ENCODE results near the gene GNG3. TPM values are rescaled to one million over a fixed set of nuclear protein-coding genes. Genes with fewer than 3 reads are reported as not detected.

GNG3 gene
- total RNA-seq, 1 experiment from 2014 or later, result not detected

DNA sequence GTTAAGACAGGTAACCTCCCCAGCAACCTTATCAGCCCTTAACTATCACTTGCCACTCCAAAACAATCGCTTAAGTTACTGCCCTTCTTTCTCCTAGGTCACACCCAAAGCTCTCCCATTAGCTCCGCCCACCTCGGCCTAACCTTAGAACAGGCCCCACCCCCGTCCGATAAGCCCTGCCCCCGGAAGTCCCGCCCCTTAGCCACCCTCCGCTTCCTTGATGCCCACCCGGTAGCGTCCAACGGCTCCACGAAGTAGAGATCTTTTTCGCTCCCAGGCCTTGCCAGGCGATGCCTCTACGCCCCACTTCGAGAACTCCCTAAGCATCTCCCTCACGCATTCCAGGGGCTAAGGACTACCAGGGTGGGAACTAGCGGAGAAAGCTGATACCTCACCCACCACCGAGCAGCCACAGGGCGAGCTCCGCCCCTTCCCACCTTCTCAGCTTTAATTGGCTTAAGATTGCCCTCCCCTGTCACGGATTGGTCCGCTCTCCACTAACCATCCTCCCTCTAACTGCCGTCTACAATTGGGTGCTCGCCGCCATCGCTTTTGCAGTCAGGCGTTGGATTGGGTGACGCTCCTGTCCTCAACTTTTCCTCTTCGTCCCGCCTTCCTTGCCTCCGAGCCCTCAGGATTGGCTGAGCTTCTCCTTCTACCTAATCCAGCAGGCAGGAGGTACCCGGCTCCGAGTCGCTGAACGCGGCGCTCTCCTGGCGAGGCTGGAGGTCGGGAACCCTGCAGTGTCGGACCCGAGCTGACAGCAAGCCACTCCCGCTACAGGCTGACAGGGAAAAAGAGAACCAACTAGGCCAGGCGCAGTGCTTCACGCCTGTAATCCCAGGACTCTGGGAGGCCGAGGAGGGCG, 46.5 kb downstream of the GNG3 start, which contains the start of gene ZBTB3:
Gene ZBTB3 (minus strand): TSS at position 425 of the 868 bp plus-strand sequence. CDS start 496 bp downstream, outside the sequence.
- TF ChIP-seq, protein P1, sequence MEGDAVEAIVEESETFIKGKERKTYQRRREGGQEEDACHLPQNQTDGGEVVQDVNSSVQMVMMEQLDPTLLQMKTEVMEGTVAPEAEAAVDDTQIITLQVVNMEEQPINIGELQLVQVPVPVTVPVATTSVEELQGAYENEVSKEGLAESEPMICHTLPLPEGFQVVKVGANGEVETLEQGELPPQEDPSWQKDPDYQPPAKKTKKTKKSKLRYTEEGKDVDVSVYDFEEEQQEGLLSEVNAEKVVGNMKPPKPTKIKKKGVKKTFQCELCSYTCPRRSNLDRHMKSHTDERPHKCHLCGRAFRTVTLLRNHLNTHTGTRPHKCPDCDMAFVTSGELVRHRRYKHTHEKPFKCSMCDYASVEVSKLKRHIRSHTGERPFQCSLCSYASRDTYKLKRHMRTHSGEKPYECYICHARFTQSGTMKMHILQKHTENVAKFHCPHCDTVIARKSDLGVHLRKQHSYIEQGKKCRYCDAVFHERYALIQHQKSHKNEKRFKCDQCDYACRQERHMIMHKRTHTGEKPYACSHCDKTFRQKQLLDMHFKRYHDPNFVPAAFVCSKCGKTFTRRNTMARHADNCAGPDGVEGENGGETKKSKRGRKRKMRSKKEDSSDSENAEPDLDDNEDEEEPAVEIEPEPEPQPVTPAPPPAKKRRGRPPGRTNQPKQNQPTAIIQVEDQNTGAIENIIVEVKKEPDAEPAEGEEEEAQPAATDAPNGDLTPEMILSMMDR (IDR thresholded peaks at IDR 0.05; ENCODE audit: unreplicated experiment), result no peak
- Mint-ChIP-seq H3K27me3 (ENCODE audit: insufficient read depth, unreplicated experiment) (no peaks in the 10 kb centered on the region), H3K27ac (ENCODE audit: low read depth, unreplicated experiment) (peak within 1 kb of the TSS; percentile 96), H3K36me3 (ENCODE audit: insufficient read depth, unreplicated experiment) (peaks cover 17% of the 10 kb centered on the region), H3K4me3 (ENCODE audit: unreplicated experiment) (peak within 1 kb of the TSS; percentile 98), H3K9me3 (ENCODE audit: unreplicated experiment) (no peaks in the 10 kb centered on the region), H3K4me1 (ENCODE audit: insufficient read depth, unreplicated experiment) (peaks cover 3% of the 10 kb centered on the region)
- POLR2A ChIA-PET, result interaction anchor here (0.6 to 6.7 kb wide), 46 partner anchors 9 to 1551 kb away, joined by 3 to 127 read pairs (median 5); partner anchors contain the start of genes AHNAK, B3GAT3, C11orf98 and CSKMT
- DNase-seq (ENCODE audit: unreplicated experiment), result peak; percentile 100
- no TSS peak for BruUV-seq (replicated peaks)
- intact Hi-C loops (cut with micrococcal nuclease), result loop anchor here (1.0 kb wide), 1 partner anchor 17 kb away; the partner anchor contains the start of gene TAF6L
- CTCF ChIA-PET, result interaction anchor here (0.6 to 1.8 kb wide), 9 partner anchors 12 to 1336 kb away, joined by 3 to 9 read pairs (median 4); partner anchors contain the start of genes HNRNPUL2 and TAF6L

DNA sequence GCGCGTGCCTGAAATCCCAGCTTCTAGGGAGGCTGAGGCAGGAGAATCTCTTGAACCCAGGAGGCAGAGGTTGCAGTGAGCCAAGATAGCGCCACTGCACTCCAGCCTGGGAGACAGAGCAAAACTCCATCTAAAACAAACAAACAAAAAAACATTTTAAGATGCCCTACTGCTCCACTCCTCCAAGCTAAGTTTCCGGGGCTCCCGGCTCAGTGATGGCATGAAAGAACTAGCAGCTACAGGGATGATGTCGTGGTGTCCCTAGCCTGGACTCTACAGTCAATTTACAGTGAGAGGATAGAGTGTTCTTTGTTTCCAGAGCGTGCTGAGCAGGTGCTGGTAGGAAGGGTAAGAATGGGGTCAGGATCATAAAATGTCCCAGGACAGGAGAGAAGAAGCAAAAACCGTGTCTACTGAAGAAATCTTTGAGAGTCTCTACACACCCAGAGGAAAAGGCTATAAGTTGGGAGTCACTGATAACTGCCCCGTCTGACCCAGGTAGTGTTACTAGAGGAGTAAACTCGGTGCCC, 47.7 kb downstream of the GNG3 start:
- Mint-ChIP-seq H3K27me3 (ENCODE audit: insufficient read depth, unreplicated experiment) (no peaks in the 10 kb centered on the region), H3K36me3 (ENCODE audit: insufficient read depth, unreplicated experiment) (peaks cover 12% of the 10 kb centered on the region), H3K4me1 (ENCODE audit: insufficient read depth, unreplicated experiment) (no peaks in the 10 kb centered on the region), H3K9me3 (ENCODE audit: unreplicated experiment) (no peaks in the 10 kb centered on the region), H3K4me3 (ENCODE audit: unreplicated experiment) (peak overlapping the region; percentile 98), H3K27ac (ENCODE audit: low read depth, unreplicated experiment) (no peak overlapping the region)
- ChIA-PET POLR2A (interaction anchor here (0.6 to 6.7 kb wide), 9 partner anchors 8 to 626 kb away, joined by 3 to 127 read pairs (median 14); partner anchors contain the start of genes HNRNPUL2, NXF1, POLR2G and STX5), CTCF (interaction anchor here (0.7 kb wide), 1 partner anchor 31 kb away, joined by 3 read pairs; no protein-coding TSS in a partner anchor)
- TF ChIP-seq, protein P1 (IDR thresholded peaks at IDR 0.05; ENCODE audit: unreplicated experiment), result no peak
- intact Hi-C loops (cut with micrococcal nuclease), result no loop called here
- no TSS peak for BruUV-seq (replicated peaks)
- no peak for DNase-seq (ENCODE audit: unreplicated experiment)

DNA sequence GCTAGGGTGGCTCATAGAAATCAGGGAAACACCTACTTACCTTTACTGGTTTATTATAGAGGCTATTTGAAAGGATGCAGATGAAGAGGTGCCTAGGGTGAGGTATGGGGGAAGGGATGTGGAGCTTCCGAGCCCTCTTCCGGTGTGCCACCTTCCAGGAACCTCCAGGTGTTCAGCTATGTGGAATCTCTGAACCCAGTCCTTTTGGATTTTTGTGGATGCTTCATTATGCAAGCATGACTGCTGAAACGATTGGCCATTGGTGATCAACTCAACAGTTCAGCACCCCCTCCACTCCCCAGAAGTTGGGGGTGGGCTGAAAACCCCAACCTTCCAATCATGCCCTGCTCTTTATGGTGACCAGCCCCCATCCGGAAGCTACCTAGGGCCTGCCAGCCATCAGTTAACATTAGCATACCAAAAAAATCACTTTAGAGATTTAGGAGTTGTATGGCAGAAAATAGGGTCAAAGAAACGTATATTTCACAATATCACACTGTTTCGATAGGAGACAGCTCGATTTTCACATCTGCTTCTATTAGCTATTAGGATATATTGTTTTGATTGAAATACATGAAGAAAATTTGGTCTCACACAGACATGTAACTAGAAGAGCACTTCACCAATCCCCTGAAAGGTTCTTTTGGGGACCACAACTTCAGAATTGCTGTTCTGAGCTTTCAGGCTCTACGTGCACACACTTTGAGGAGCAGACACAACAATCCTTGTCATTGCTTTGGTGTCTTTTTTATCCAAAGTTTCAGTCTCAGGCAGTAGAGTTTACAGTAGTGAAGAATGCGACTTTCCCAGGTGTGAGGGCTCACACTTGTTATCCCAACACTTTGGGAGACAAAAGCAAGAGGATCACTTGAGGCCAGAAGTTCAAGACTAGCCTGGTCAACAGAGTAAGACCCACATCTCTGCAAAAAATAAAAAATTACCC, 50.6 kb downstream of the GNG3 start:
- ChIA-PET POLR2A (interaction anchor here (1.1 to 1.6 kb wide), 6 partner anchors 10 to 122 kb away, joined by 3 to 4 read pairs (median 4); partner anchors contain the start of genes HNRNPUL2, SLC3A2, TAF6L and TMEM179B), CTCF (interaction anchor here (0.6 to 1.9 kb wide), 3 partner anchors 13 to 77 kb away, joined by 3 to 10 read pairs (median 3); partner anchors contain the start of gene TAF6L)
- H3K36me3 Mint-ChIP-seq (ENCODE audit: insufficient read depth, unreplicated experiment), result peaks cover 9% of the 10 kb centered on the region
- peaks cover 14% of the 10 kb centered on the region for H3K4me1 Mint-ChIP-seq (ENCODE audit: insufficient read depth, unreplicated experiment)
- no peaks in the 10 kb centered on the region for H3K9me3 Mint-ChIP-seq (ENCODE audit: unreplicated experiment)
- intact Hi-C loops (cut with micrococcal nuclease), result no loop called here
- no peak for DNase-seq (ENCODE audit: unreplicated experiment)
- no peak overlapping the region for H3K27ac Mint-ChIP-seq (ENCODE audit: low read depth, unreplicated experiment)
- H3K4me3 Mint-ChIP-seq (ENCODE audit: unreplicated experiment), result no peak overlapping the region
- no TSS peak for BruUV-seq (replicated peaks)
- H3K27me3 Mint-ChIP-seq (ENCODE audit: insufficient read depth, unreplicated experiment), result no peaks in the 10 kb centered on the region
- TF ChIP-seq, protein P1 (IDR thresholded peaks at IDR 0.05; ENCODE audit: unreplicated experiment), result no peak

Other genes starting within 250 kb of the GNG3 start
- gene AHNAK, start 160.9 kb upstream of the GNG3 start, total RNA-seq (2022), result 416 and 429 TPM in 2 replicates
- gene EEF1G, start 133.8 kb upstream of the GNG3 start, total RNA-seq (2022), result 1,510 and 1,855 TPM in 2 replicates
- 26.0 and 28.3 TPM in 2 replicates for gene TUT1, start 116.2 kb upstream of the GNG3 start, total RNA-seq (2022)
- gene MTA2, start 105.8 kb upstream of the GNG3 start, total RNA-seq (2022), result 139 and 176 TPM in 2 replicates
- 33.9 and 43.7 TPM in 2 replicates for gene EML3, start 94.9 kb upstream of the GNG3 start, total RNA-seq (2022)
- 2.5 and 2.9 TPM in 2 replicates for gene ROM1, start 94.4 kb upstream of the GNG3 start, total RNA-seq (2022)
- gene B3GAT3, start 85.7 kb upstream of the GNG3 start, total RNA-seq (2022), result 40.1 and 42.4 TPM in 2 replicates
- gene GANAB, start 61.1 kb upstream of the GNG3 start, total RNA-seq (2022), result 364 and 374 TPM in 2 replicates
- 17.4 and 19.3 TPM in 2 replicates for gene INTS5, start 54.4 kb upstream of the GNG3 start, total RNA-seq (2022)
- gene C11orf98, start 42.5 kb upstream of the GNG3 start, total RNA-seq (2022), result 81.2 and 91.6 TPM in 2 replicates
- gene CSKMT, start 42.4 kb upstream of the GNG3 start, total RNA-seq (2022), result 15.4 and 31.2 TPM in 2 replicates
- 11.6 and 13.8 TPM in 2 replicates for gene UQCC3, start 36.0 kb upstream of the GNG3 start, total RNA-seq (2022)
- 8.3 and 8.7 TPM in 2 replicates for gene LBHD1, start 35.4 kb upstream of the GNG3 start, total RNA-seq (2022)
- 146 and 153 TPM in 2 replicates for gene UBXN1, start 28.6 kb upstream of the GNG3 start, total RNA-seq (2022)
- 0.42 and 0.81 TPM in 2 replicates for gene LRRN4CL, start 18.1 kb upstream of the GNG3 start, total RNA-seq (2022)
- 33.1 and 46.6 TPM in 2 replicates for gene BSCL2, start 252 bp upstream of the GNG3 start, total RNA-seq (2022)
- gene HNRNPUL2, start 19.8 kb downstream of the GNG3 start, total RNA-seq (2022), result 36.4 and 36.6 TPM in 2 replicates
- 27.3 and 31.9 TPM in 2 replicates for gene TTC9C, start 20.8 kb downstream of the GNG3 start, total RNA-seq (2022)
- 7.1 and 11.6 TPM in 2 replicates for gene ZBTB3, start 46.5 kb downstream of the GNG3 start, total RNA-seq (2022)
- 95.0 and 95.1 TPM in 2 replicates for gene POLR2G, start 53.9 kb downstream of the GNG3 start, total RNA-seq (2022)
- gene TAF6L, start 63.7 kb downstream of the GNG3 start, total RNA-seq (2022), result 11.6 and 12.0 TPM in 2 replicates
- 45.1 and 47.8 TPM in 2 replicates for gene TMEM179B, start 79.7 kb downstream of the GNG3 start, total RNA-seq (2022)
- 9.6 and 9.9 TPM in 2 replicates for gene TMEM223, start 84.3 kb downstream of the GNG3 start, total RNA-seq (2022)
- gene NXF1, start 97.8 kb downstream of the GNG3 start, total RNA-seq (2022), result 47.6 and 53.3 TPM in 2 replicates
- gene STX5, start 124.4 kb downstream of the GNG3 start, total RNA-seq (2022), result 71.8 and 72.0 TPM in 2 replicates
- gene TEX54, start 125.2 kb downstream of the GNG3 start, total RNA-seq (2022), result not detected in 2 replicates
- gene WDR74, start 131.9 kb downstream of the GNG3 start, total RNA-seq (2022), result 91.3 and 115 TPM in 2 replicates
- 838 and 896 TPM in 2 replicates for gene SLC3A2, start 173.2 kb downstream of the GNG3 start, total RNA-seq (2022)
- gene CHRM1, start 213.7 kb downstream of the GNG3 start, total RNA-seq (2022), result not detected in 2 replicates

Measured in MCF 10A (cell line).